CD4-positive, CD25-positive, alpha-beta regulatory T cell (primary cell): Measurements from ENCODE around the gene NUP62. TPM values are rescaled to one million over a fixed set of nuclear protein-coding genes. Genes with fewer than 3 reads are reported as not detected.
"Not testable (repeated sequence)": the region's sequence is repeated elsewhere in the genome, so short reads cannot be mapped to it uniquely, and the experiment has no call there.

Experiments
- ATAC-seq, 2 donors: fragments of 150-1000 bp; cut with Tn5 transposase; one replicate each; pipeline ENCODE4 v1.10.0; 2021; ENCODE audit warnings: low read depth in 2 of 2, moderate number of reproducible peaks in 2 of 2, moderate library complexity in 1 of 2
- DNase-seq, 3 donors: peaks; one replicate each; pipeline versions ENCODE4 v3.0.0 to v3.0.0-alpha.2; 2012 to 2022; ENCODE audit warnings: mixed read lengths in 1 of 3
- H3K27ac ChIP-seq: one replicate; pipeline ENCODE4 v1.7.0; 2013; ENCODE audit warnings: mild to moderate bottlenecking, low read length; ENCODE audit not compliant: insufficient read depth, poor library complexity, severe bottlenecking
- H3K27me3 ChIP-seq: one replicate; pipeline ENCODE4 v1.7.0; 2013; ENCODE audit warnings: low read length; ENCODE audit not compliant: control insufficient read depth, insufficient read depth
- H3K36me3 ChIP-seq: one replicate; pipeline ENCODE4 v1.7.0; 2013; ENCODE audit warnings: mild to moderate bottlenecking, low read length, moderate library complexity; ENCODE audit not compliant: control insufficient read depth, insufficient read depth
- H3K4me1 ChIP-seq: 2 replicates; pipeline ENCODE4 v1.7.0; 2013; ENCODE audit warnings: mild to moderate bottlenecking, low read length; ENCODE audit not compliant: insufficient read depth, control insufficient read depth, poor library complexity, severe bottlenecking
- H3K4me3 ChIP-seq: one replicate; pipeline ENCODE4 v1.7.0; 2013; ENCODE audit warnings: low read depth, mild to moderate bottlenecking, low read length, moderate library complexity
- H3K9me3 ChIP-seq, 2 experiments: 1 replicate in 1 of 2; 2 replicates in 1 of 2; pipeline ENCODE4 v1.7.0; 2013; ENCODE audit warnings: low read length in 2 of 2, mild to moderate bottlenecking in 1 of 2, moderate library complexity in 1 of 2; ENCODE audit not compliant: control insufficient read depth in 2 of 2
- H3K27ac Mint-ChIP-seq, 3 donors: one replicate each; pipeline ENCODE4 v1.8.0; 2020 to 2022; ENCODE audit warnings: mild to moderate bottlenecking in 3 of 3, mixed read lengths in 3 of 3, moderate library complexity in 2 of 3
- H3K27me3 Mint-ChIP-seq: one replicate; pipeline ENCODE4 v1.8.0; 2022; ENCODE audit warnings: mild to moderate bottlenecking, mixed read lengths
- H3K36me3 Mint-ChIP-seq: one replicate; pipeline ENCODE4 v1.8.0; 2020; ENCODE audit warnings: mixed read lengths
- H3K4me1 Mint-ChIP-seq, 4 donors: one replicate each; pipeline ENCODE4 v1.8.0; 2020 to 2022; ENCODE audit warnings: mixed read lengths in 4 of 4, mild to moderate bottlenecking in 1 of 4
- H3K4me3 Mint-ChIP-seq, 4 donors: one replicate each; pipeline ENCODE4 v1.8.0; 2020 to 2022; ENCODE audit warnings: mild to moderate bottlenecking in 4 of 4, mixed read lengths in 4 of 4, moderate library complexity in 3 of 4
- H3K9me3 Mint-ChIP-seq, 7 donors: one replicate each; pipeline ENCODE4 v1.8.0; 2020 to 2022; ENCODE audit warnings: mixed read lengths in 7 of 7, mild to moderate bottlenecking in 3 of 7, moderate library complexity in 2 of 7
- polyA plus RNA-seq, 4 donors: library from polyadenylated mRNA; unstranded; fragments of 300-500 nt; fragmentation: Illumina TruSeq; gene quantifications; one replicate each; pipeline ENCODE4 v1.2.3, GENCODE V29; 2021
- total RNA-seq: library from RNA; stranded (reverse); gene quantifications from one replicate; pipeline ENCODE4 v1.2.3, GENCODE V29; 2022

NUP62 gene
- total and polyA plus RNA-seq, 5 donors from 2014 or later: 40.2 to 47.2 (median 42.1) TPM

DNA sequence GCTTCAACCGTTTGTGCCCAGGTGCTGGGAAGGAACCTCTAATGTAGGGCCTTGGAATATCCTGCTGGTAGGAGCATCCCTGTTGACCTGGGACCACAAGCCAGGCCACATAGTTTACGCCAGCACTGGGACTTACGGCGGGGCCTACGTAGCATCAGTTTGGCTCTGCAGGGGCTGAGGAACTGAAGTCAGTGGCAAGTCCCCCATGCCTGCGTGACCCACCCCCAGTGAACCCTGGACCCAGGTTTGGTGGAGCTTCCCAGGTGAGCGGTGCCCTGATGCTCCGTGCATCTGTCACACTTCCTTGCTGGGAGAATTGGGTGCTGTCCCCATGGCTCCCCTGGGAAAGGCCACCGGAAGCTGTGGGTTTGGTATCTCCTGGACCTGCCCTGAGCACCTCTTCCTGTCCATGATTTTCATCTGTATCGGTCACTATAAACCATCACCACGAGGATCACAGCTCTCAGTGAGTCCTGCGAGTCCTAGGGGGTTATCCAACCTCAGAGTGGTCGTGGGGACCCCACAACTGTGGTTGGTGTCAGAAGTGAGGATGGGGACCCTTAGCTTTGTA, 21.7 kb upstream of the NUP62 start:
- ATAC-seq: no peak

DNA sequence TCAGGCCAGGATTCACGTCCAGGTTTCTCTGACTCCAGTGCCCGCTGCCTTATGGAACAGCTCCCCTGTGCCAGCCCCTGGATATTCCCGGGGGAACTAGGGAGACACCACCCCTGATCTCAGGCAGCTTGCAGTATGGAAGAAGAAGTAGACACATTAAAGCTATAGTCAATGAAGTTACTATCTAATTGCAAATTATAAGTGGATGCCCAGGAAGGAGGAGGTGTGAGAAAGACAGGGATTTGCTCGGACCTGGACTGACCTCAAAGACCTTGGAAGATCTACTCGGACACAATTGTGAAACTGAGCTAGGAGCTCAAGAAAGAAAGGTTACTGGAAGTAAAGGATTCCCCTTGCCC, 21.3 kb upstream of the NUP62 start:
- no peak for DNase-seq
- Histone ChIP-seq H3K27me3 (no peaks in the 10 kb centered on the region), H3K4me3 (no peak overlapping the region), H3K4me1 (no peaks in the 10 kb centered on the region), H3K36me3 (no peaks in the 10 kb centered on the region), H3K9me3 (no peaks in the 10 kb centered on the region), H3K27ac (no peak overlapping the region)
- Mint-ChIP-seq H3K27ac (peak overlapping the region in 1 of 3 donors; percentile 84), H3K36me3 (no peaks in the 10 kb centered on the region), H3K4me3 (no peak overlapping the region), H3K9me3 (no peaks in the 10 kb centered on the region), H3K4me1 (peaks cover 0 to 3% (median 0%) of the 10 kb centered on the region in 4 donors), H3K27me3 (peaks cover 15% of the 10 kb centered on the region)
- ATAC-seq: no peak

More for the DNA sequence above, 21.7 kb upstream of the NUP62 start:
- Mint-ChIP-seq H3K4me3 (no peak overlapping the region), H3K27me3 (peaks cover 15% of the 10 kb centered on the region), H3K4me1 (peaks cover 0 to 3% (median 0%) of the 10 kb centered on the region in 4 donors), H3K27ac (no peak overlapping the region), H3K36me3 (no peaks in the 10 kb centered on the region), H3K9me3 (no peaks in the 10 kb centered on the region)
- no peaks in the 10 kb centered on the region for H3K36me3 ChIP-seq
- H3K27me3 ChIP-seq: no peaks in the 10 kb centered on the region
- no peaks in the 10 kb centered on the region for H3K9me3 ChIP-seq
- no peak for DNase-seq
- H3K4me3 ChIP-seq: no peak overlapping the region
- no peaks in the 10 kb centered on the region for H3K4me1 ChIP-seq
- no peak overlapping the region for H3K27ac ChIP-seq

DNA sequence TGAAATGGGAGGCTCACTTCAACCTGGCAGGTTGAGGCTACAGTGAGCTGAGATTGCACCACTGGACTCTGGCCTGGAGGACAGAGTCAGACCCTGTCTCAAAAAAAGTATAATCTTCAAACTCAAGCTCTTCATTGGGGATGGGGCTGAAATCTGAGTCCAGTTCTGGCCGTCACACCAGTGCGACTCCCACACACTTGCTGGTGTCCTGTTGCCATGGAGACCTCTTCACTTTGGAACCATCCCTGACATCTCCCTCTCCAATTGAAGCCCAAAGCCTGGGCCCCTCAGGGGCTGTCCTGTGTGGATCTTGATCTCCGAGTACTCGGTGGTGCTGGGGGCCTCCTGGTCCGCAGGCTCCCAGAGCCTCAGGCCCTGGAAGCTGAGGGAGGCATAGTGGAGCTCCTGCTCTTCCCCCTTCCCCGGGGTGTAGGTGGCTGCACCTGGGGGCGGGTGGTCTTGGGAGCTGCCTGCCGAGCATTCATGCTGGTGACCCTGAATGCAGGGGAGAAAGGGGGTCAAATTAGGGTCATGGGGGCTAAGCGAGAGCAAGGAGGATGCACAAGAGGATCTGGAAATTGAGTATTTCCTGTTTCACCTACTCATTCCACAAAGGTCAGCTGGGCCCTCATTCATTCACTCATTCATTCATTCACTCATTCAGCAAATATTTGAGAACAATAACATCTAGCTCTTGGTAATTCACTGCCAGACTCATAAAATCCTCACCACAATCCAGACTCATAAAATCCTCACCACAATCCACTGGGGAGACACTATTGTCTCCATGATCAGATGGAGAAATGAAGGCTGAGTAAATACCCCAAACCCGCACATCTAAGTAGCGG, 20.7 kb upstream of the NUP62 start:
- no peak for DNase-seq
- no peaks in the 10 kb centered on the region for H3K27me3 ChIP-seq

DNA sequence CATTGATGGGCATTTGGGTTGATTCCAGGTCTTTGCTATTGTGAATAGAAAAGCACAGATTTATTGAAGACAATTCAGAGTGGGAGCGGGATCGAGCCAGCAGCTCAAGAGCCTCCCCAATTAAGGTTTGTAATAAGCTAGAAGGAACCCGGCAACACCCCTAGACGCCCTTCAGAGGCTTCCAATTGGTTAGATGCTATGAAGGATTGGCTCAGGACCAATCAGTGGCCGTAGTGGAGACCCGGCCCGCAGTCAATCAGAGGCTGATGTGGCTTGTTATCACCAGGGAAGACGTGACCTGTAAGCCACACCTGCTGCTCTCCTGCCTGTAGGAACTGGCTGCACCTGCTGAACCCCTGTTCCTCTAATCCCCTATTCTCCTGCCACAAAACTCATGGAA, 17.1 kb upstream of the NUP62 start:
- Histone ChIP-seq H3K27me3 (no peaks in the 10 kb centered on the region), H3K4me3 (no peak overlapping the region), H3K27ac (no peak overlapping the region), H3K9me3 (no peaks in the 10 kb centered on the region), H3K4me1 (no peaks in the 10 kb centered on the region), H3K36me3 (no peaks in the 10 kb centered on the region)
- no peak overlapping the region for H3K4me3 Mint-ChIP-seq
- H3K9me3 Mint-ChIP-seq: peaks cover 0 to 2% (median 0%) of the 10 kb centered on the region in 7 donors
- DNase-seq (no peak), ATAC-seq (no peak)
- no peaks in the 10 kb centered on the region for H3K4me1 Mint-ChIP-seq
- no peak overlapping the region for H3K27ac Mint-ChIP-seq
- no peaks in the 10 kb centered on the region for H3K36me3 Mint-ChIP-seq
- peaks cover 39% of the 10 kb centered on the region for H3K27me3 Mint-ChIP-seq

More for the DNA sequence above, 20.7 kb upstream of the NUP62 start:
- Histone ChIP-seq H3K36me3 (no peaks in the 10 kb centered on the region), H3K27ac (no peak overlapping the region), H3K4me1 (no peaks in the 10 kb centered on the region), H3K4me3 (no peak overlapping the region), H3K9me3 (no peaks in the 10 kb centered on the region)
- no peaks in the 10 kb centered on the region for H3K36me3 Mint-ChIP-seq
- H3K4me3 Mint-ChIP-seq: no peak overlapping the region
- H3K27ac Mint-ChIP-seq: peak overlapping the region in 1 of 3 donors; percentile 84
- H3K9me3 Mint-ChIP-seq: peaks cover 0 to 2% (median 0%) of the 10 kb centered on the region in 7 donors
- peaks cover 0 to 3% (median 0%) of the 10 kb centered on the region in 4 donors for H3K4me1 Mint-ChIP-seq
- H3K27me3 Mint-ChIP-seq: peaks cover 20% of the 10 kb centered on the region
- no peak for ATAC-seq

DNA sequence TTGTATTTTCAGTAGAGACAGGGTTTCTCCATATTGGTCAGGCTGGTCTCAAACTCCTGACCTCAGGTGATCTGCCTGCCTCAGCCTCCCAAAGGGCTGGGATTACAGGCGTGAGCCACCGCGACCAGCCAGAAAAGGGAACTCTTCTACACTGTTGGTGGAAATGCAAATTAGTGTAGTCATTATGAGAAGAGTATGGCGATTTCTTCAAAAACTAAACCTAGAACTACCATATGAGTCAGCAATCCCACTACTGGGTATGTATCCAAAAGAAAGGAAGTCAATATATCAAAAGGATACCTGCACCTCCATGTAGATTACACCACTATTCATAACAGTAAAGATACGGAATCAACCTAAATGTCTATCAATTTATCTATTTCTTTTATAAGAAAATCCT, 15.3 kb upstream of the NUP62 start:
- H3K36me3 Mint-ChIP-seq, H3K27ac ChIP-seq, H3K4me3 ChIP-seq, H3K27me3 ChIP-seq, H3K9me3 Mint-ChIP-seq, H3K27ac Mint-ChIP-seq, H3K4me1 ChIP-seq, H3K4me1 Mint-ChIP-seq, DNase-seq, H3K4me3 Mint-ChIP-seq, H3K36me3 ChIP-seq, H3K9me3 ChIP-seq, ATAC-seq: not testable (repeated sequence)
- peaks cover 39% of the 10 kb centered on the region for H3K27me3 Mint-ChIP-seq

DNA sequence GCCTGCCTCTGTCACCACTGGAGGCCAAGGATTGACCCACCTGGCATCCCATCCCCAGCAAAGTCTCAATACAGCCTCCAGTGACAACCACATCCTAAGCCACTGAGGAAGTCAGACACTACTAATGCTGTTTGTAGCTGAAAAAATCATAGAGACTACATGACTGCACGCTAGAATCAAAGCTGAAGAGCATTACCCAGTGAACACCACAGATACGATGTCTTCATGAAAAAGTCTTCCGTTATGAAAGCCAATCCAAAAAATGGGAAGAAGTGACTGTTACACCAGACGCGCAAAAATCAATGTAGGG, 11.1 kb upstream of the NUP62 start:
- no peaks in the 10 kb centered on the region for H3K36me3 ChIP-seq
- no peak overlapping the region for H3K27ac ChIP-seq
- Mint-ChIP-seq H3K36me3 (no peaks in the 10 kb centered on the region), H3K27me3 (peaks cover 29% of the 10 kb centered on the region), H3K27ac (no peak overlapping the region), H3K9me3 (peaks cover 0 to 2% (median 0%) of the 10 kb centered on the region in 7 donors), H3K4me1 (peaks cover 0 to 7% (median 2%) of the 10 kb centered on the region in 4 donors), H3K4me3 (no peak overlapping the region)
- peaks cover 8% of the 10 kb centered on the region for H3K4me1 ChIP-seq
- H3K27me3 ChIP-seq: no peaks in the 10 kb centered on the region
- no peaks in the 10 kb centered on the region for H3K9me3 ChIP-seq
- ATAC-seq (no peak), DNase-seq (no peak)
- no peak overlapping the region for H3K4me3 ChIP-seq

DNA sequence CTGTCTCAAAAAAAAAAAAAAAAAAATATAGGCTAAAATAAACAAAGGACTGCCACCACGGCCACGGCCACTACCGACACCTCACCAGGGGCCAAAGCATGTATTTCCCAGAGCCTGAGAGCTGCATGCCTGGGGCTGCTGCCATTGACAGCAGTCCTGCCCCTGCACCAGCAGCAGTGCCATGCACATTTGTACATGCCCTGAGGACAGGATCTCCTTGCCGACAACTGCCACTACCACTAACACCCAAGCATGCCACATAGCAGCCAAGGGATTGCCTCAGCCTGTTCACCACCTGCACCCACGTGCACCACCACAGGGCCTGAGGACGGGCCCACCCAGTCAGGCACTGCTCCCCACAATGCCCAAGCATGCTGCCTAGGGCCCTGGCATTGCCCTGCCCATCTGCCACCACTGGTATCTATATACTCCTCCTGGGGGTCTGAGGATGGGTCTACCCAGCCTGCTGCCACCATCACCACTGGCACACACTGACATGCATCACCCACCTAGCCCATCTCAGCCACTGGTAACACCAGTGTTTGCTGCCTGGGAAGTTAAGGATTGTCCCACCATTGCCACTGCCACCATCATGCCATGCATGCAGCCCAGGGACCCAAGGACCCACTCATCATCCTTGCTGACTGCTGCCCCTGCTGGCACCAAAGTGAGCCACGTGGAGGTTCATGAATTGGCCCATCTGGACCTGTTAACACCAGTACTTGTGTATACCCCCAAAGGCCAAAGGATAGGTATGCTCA, 10.6 kb upstream of the NUP62 start:
- peaks cover 8% of the 10 kb centered on the region for H3K4me1 ChIP-seq
- DNase-seq: no peak
- peak overlapping the region in 1 of 4 donors; percentile 32 for H3K4me3 Mint-ChIP-seq
- peaks cover 23% of the 10 kb centered on the region for H3K27me3 Mint-ChIP-seq
- no peaks in the 10 kb centered on the region for H3K27me3 ChIP-seq
- H3K9me3 ChIP-seq: no peaks in the 10 kb centered on the region
- H3K4me1 Mint-ChIP-seq: peaks cover 0 to 7% (median 2%) of the 10 kb centered on the region in 4 donors
- H3K27ac ChIP-seq: no peak overlapping the region
- H3K27ac Mint-ChIP-seq: no peak overlapping the region
- H3K36me3 Mint-ChIP-seq: no peaks in the 10 kb centered on the region
- peaks cover 0 to 2% (median 0%) of the 10 kb centered on the region in 7 donors for H3K9me3 Mint-ChIP-seq
- no peak overlapping the region for H3K4me3 ChIP-seq
- H3K36me3 ChIP-seq: no peaks in the 10 kb centered on the region
- no peak for ATAC-seq
